A549 treated with AZD2906 at 1 μM for 4 hours (cell line): ENCODE results near the gene TMEM11. TPM values are rescaled to one million over a fixed set of nuclear protein-coding genes. Genes with fewer than 3 reads are reported as not detected.

ENCODE experiments used
- total RNA-seq: library from RNA; stranded (reverse); fragments of 200-300 nt; extraction: Qiagen RNA extraction; gene quantifications from 5 replicates; pipeline ENCODE4 v1.2.3, GENCODE V29; 2022

TMEM11 gene
- total RNA-seq: 54.1 to 71.6 TPM (median 68.6 TPM) in 5 replicates

GRCh38 chr17:21214015-21214776 is at the start of gene TMEM11:
TSS of gene TMEM11 (minus strand) at chr17:21214161. CDS start at chr17:21214152, 9 bp downstream.

GRCh38 chr17:21252796-21253645 is 39.1 kb upstream of the TMEM11 start, which contains the start of gene NATD1:
TSS of gene NATD1 (minus strand) at chr17:21253410. CDS start at chr17:21253264, 146 bp downstream.

Other genes with a start within 250 kb of the TMEM11 start
- gene USP22, start 171.2 kb downstream of the TMEM11 start, total RNA-seq: 116 to 132 TPM (median 121 TPM) in 5 replicates
- 18.3 to 20.5 TPM (median 19.4 TPM) in 5 replicates for gene DHRS7B, start 87.2 kb downstream of the TMEM11 start, total RNA-seq
- 3.4 to 4.3 TPM (median 3.7 TPM) in 5 replicates for gene NATD1, start 39.2 kb upstream of the TMEM11 start, total RNA-seq
- gene MAP2K3, start 70.5 kb upstream of the TMEM11 start, total RNA-seq: 80.1 to 123 TPM (median 93.3 TPM) in 5 replicates
- 1.5 to 1.8 TPM (median 1.7 TPM) in 5 replicates for gene KCNJ12, start 162.2 kb upstream of the TMEM11 start, total RNA-seq